Vagina (tissue), 2 donors: ENCODE data around the gene RHBDL2.

Experiments
- POLR2A ChIP-seq, 2 donors: fragments of 450-650 bp; IDR thresholded peaks; one replicate each; pipeline ENCODE4 v1.6.1; 2017; ENCODE audit warnings: antibody characterized with exemption in 2 of 2, mild to moderate bottlenecking in 2 of 2, moderate library complexity in 2 of 2
- POLR2AphosphoS5 ChIP-seq, 2 donors: sonication (generic); formaldehyde crosslinking; IDR thresholded peaks; one replicate each; pipeline ENCODE4 v1.9.0; 2017; ENCODE audit warnings: antibody characterized with exemption in 2 of 2, mild to moderate bottlenecking in 2 of 2, low read depth in 1 of 2; ENCODE audit not compliant: insufficient read depth in 1 of 2

DNA sequence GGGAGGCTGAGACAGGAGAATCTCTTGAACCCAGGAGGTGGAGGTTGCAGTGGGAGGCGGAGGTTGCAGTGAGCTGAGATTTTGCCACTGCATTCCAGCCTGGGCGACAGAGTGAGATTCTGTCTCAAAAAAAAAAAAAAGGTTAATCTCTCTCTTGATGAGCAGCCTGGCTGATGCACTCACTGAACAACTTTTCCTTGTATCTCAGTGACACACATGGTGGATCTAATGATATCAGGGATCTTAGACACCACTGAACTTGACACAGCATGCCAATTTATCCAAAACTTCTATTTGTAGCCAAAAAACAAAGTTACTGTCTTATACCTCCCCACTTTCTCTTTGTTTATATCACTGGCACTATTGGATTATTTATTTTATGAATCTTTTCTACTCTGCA, 16.2 kb downstream of the RHBDL2 start:
- TF ChIP-seq POLR2A (IDR thresholded peaks at IDR 0.05): no peak
- no peak for TF ChIP-seq POLR2AphosphoS5 (IDR thresholded peaks at IDR 0.05; ENCODE audit: insufficient read depth in 1 of 2, low read depth in 1 of 2)
